Measurements from ENCODE around the gene COQ8B. TPM values are rescaled to one million over a fixed set of nuclear protein-coding genes. Genes with fewer than 3 reads are reported as not detected.
"Not testable (repeated sequence)": the region's sequence is repeated elsewhere in the genome, so short reads cannot be mapped to it uniquely, and the experiment has no call there.

Gene COQ8B
- total RNA-seq, 1 donor: 73.8 TPM

DNA sequence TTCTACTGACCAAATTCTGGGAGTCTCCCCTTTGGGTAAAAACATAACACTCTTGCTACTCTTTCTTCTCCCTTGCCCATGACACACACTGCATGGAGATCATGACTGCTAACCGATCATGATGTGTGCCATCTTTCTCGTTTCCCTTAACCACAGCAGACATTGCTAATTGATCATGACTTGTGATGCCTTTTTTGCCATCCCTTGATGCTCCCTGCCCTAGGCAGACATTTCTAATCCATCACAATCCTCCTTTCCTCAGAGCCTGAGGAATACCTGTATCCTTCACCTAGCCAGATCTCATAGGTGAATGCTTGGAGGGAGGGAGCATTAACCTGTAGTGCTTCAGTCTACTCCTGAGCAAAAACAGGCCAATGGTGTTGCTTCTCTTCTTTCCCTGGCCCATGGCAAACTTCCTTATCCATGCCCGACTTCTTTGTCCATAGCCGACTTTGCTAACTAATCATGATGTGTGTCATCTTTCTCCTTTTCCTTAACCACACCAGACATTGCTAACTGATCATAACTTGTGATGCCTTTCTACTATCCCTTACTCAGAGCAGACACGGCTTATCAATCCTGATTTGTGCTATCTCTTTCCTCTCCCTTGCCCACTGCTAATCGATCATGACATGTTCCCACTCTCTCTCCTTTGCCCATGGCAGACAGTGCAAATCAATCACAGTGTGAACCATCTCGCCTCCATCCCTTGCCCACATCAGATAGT, 44.0 kb downstream of the COQ8B start:
- no peak for DNase-seq (ENCODE audit: low read depth in 2 of 3, low spot score in 2 of 3)

DNA sequence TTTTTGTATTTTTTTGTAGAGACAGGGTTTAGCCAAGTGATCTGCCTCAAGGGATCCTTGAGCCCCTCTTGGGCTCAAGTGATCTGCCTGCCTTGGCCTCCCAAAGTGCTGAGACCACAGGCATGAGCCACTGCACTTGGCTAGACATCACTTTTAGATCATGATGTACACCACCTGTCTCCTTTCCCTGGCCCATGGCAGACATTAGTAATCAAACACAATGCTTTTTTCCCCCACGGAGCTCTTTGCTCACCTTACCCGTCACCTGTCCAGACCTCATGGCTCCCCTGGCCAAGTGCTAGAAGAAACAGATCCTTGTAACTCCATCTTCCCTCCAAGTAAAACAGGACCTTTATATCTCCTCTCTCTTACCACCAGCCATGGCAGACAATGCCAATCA, 44.6 kb downstream of the COQ8B start:
- DNase-seq (ENCODE audit: low read depth in 2 of 3, low spot score in 2 of 3): no peak

DNA sequence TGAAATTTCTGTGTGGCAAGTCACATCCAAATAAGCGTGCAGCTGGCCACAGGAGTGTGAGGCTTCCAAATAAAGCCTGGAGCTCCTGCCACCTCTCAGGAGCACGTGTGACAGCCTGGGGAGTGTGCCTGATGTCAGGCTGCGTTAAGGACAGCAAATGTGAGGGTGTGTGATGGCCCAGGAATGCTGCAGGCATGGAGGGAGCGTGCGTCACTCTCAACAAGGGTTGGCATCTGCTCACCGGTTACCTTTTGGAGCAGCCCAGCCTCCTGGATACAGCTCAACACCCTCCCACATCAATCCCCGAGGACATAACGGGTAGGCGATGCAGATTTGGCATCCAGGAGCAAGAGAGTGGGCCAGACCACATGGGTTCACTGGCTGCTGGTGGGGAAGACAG, 45.3 kb downstream of the COQ8B start:
- no peak for DNase-seq (ENCODE audit: low read depth in 2 of 3, low spot score in 2 of 3)

DNA sequence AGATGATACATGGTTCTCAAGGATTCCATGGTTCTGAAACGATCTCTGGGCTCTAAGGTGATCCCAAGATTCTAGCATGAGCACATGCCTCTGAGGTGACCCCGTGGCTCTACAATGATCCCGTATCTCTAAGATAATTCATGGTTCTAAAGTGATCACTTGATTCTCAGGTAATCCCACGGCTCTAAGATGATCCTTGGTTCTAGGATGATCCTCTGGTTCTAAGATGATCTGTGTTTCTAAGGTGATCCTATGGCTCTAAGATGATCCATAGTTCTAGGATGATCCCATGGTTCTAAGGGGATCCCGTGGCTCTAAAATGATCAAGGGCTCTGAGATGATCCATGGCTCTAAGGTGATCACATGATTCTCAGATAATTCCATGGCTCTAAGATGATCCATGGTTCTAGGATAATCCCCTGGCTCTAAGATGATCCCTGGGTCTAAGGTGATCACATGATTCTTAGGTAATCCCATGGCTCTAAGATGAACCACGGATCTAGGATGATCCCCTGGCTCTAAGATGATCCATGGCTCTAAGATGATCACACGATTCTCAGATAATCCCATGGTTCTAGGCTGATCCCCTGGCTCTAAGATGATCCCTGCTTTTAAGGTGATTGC, 47.6 kb downstream of the COQ8B start:
- DNase-seq (ENCODE audit: low read depth in 2 of 3, low spot score in 2 of 3): no peak

DNA sequence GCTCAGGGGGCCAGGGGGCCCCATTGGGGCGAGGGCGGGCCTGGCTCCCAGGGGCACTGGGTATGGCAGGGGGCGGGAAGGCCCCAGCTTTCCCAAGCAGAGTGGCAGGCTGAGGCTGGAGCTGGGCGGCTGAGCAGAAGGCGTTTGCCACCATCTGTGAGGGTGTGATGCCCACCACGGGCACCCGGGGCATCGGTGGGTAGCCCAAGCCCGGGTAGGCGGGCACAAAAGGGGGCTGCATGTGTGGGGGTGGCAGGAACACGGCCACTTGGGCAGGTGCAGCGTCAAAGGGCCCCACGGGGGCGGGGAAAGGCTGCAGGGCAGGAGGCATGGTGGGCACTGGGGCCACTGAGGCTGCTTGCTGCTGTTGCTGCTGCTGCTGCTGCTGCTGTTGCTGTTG, 49.1 kb downstream of the COQ8B start:
- DNase-seq (ENCODE audit: low read depth in 2 of 3, low spot score in 2 of 3): no peak

DNA sequence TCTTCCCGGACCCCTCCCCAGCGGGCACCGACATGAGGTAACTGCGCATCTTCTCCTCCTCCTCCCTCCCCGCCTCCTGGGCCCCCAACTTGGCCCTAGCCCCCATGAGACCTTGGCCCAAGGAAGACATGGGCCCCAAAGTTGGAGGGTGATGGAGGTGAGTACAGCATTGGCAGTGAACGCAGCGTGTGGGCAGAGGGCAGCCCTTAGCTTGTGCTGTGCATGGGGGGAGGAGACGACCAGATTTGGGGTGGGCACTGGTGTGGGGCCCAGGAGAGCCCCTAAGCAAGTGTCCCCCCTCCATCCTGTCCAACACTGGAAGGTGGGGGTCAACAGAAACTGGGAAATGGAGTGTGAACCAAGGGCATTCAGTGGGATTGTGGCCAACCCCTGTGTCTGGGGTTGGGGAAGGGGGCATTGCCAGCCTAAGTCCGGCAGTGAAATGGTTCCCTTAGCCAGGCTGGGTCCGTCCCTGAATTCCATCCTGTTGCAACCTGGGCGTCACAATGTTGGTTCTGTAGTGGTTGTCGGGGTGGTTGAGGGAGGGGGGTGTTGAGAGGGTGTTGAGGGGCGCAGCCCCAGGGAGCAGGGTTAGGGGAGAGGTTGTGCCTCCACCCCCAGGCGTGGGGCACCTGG, 49.8 kb downstream of the COQ8B start:
- no peak for DNase-seq (ENCODE audit: low read depth in 2 of 3, low spot score in 2 of 3)

DNA sequence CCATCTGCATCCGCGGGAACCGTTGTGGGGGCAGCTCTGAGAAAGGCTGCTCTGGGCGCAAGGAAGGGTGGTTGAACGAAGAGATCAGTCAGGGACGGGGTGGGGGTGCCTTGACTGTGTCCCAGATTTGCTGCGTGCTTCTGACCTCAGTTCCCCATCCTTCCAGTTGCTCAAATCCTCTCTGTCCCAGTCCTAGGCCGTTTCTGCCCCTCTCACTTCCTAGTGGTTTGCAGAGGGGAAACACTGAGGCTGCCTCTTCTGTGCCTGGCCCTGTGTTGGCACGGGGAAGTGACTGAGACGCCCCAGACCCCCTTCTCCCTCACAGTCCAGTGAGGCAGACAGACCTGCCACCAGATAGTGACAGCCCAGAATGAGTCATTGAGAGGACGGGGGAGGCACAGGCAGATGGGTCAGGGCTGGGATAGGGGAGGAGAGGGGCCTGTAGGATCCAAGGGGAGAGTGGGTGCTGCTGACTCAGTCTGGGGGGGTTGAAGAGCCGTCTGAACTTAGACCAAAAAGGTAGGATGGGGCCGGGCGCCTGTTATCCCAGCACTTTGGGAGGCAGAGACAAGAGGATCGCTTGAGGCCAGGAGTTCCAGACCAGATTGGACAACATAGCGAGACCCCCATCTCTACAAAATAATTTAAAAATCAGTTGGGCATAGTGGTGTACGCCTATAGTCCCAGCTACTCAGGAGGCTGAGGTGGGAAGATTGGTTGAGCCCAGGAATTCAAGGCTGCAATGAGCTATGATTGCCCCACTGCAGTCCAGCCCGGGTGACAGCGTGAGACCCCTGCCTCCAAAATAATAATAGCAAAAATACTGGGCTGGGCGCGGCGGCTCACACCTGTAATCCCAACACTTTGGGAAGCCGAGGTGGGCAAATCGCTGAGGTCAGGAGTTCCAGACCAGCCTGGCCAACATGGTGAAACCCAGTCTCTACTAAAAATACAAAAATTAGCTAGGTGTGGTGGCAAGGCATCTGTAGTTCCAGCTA, 52.7 kb downstream of the COQ8B start:
- DNase-seq (ENCODE audit: low read depth in 2 of 3, low spot score in 2 of 3): no peak

DNA sequence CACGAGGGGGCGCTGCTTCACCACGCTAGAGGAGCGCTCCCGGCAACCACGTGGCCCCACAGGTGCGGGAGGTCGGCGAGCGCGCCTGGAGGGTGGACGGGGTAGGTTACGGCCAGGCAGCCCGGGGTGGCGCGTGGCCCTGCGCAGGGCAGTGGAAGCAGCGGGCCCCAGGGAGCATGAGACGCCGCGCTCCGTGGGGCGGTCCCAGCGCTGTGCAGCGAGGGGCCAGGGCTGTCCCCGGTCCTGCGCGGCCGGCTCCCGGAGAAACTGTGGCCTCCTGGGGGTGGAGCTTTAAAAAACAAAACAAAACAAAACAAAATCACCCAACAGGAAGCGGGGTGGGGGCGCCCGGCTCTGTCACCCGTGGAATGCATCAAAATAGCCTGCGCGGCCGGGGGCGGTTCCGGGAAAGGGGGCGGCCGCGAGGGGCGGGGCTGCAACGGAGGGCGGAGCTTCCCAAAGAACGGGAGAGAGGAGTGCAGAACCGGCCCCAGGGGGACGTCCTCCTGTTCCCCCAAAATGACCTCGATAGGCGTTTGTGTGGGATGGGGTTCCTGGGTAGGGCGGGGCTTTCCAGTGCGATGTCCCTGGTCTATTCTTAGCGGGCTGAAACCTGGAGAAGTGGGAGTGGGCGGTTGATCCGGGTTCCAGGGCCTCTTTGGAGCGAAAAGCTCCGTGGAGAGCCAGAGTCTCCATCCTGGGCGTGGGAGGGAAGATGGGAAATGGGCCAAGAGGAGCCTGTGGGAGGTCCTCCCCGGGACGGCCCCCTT, 53.6 kb downstream of the COQ8B start:
- peak; percentile 86 to 92 (median 88) for DNase-seq (ENCODE audit: low read depth in 2 of 3, low spot score in 2 of 3)

DNA sequence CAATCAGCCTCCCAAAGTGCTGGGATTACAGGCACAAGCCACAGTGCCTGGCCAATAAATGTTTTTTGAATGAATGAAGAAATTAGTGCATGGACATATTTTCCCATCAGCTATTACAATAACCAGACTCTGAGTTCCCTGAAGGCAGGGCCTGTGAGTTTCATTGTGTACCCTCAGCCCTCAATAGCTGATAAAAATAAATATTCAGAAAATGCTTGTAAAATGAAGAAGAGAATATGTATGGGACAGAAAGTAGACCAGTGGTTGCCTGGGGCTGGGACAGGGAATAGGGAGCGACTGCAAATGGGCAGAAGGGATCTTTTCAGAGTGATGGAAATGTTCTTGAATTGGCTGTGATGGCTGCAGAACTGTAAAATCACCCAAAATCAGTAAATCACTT, 55.1 kb downstream of the COQ8B start:
- DNase-seq (ENCODE audit: low read depth in 2 of 3, low spot score in 2 of 3): no peak

DNA sequence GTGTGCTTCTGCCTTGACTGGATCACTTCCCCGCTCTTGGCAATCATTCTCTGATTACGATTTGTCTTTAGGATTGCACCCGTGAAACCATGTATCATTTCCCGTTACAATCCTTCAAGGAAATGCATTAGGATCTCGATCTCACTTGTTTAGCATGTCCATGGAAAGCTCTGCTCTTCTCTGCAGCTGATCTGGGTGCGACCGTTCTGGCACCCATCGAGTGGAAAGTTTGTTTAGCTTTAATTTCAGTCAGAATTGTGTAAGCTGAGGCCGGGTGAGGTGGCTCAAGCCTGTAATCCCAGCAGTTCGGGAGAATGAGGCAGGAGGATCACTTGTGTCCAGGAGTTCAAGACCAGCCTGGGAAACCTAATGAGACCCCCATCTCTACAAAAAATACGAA, 57.1 kb downstream of the COQ8B start:
- DNase-seq (ENCODE audit: low read depth in 2 of 3, low spot score in 2 of 3): no peak

DNA sequence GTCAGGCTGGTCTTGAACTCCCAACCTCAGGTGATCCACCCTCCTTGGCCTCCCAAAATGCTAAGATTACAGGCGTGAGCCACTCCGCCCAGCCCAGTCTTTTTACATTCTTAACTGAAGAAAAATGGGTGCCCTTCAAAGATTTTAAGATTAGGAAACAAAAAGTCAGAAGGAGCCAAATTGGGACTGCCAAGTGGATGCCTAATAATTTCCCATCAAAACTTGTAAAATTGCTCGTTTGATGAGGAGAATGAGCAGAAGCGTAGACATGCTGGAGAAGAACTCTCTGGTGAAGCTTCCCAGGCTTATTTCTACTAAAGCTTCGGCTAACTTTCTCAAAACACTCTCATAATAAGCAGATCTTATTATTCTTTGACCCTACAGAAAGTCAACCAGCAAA, 57.6 kb downstream of the COQ8B start:
- no peak for DNase-seq (ENCODE audit: low read depth in 2 of 3, low spot score in 2 of 3)

DNA sequence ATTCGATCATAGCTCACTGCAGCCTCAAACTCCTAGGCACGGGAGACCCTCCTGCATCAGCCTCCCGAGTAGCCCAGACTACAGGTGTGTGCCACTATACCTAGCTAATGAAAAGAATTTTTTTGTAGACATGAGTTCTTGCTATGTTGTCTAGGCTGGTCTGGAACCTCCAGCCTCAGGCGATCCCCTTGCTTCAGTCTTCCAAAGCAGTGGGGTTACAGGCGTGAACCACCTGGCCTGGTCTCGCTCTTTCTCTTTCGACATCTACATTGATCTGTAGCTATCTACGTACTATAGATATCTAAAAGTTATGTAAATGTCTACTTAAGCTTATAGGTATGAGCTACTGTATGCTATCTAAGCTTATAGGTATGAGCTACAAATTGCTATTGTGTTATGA, 58.7 kb downstream of the COQ8B start:
- DNase-seq (ENCODE audit: low read depth in 2 of 3, low spot score in 2 of 3): no peak

DNA sequence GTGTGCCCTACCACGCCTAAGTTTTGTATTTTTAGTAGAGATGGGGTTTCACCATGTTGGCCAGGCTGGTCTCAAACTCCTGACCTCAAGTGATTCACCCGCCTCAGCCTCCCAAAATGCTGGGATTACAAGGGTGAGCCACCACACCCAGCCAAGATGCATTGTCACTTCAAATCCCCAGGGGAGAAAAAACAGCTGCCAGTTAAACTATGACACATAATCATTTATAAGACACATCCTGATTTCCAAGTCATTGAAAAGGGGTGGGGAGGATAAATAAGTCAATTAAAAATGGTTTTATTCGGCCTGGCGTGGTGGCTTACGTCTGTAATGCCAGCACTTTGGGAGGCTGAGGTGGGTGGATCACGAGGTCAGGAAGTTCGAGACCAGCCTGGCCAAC, 61.0 kb downstream of the COQ8B start:
- DNase-seq (ENCODE audit: low read depth in 2 of 3, low spot score in 2 of 3): not testable (repeated sequence)

DNA sequence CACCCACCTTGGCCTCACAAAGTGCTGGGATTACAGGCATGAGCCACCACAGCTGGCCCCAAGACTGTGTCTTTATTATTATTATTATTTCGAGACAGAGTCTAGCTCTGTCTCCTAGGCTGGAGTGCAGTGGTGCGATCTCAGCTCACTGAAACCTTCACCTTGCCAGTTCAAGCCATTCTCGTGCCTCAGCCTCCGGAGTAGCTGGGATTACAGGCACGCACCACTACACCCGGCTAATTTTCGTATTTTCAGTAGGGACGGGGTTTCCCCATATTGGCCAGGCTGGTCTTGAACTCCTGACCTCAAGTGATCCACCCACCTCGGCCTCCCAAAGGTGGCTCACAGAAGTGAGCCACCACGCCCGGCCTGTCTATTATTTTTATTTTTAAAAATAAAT, 64.4 kb downstream of the COQ8B start:
- DNase-seq (ENCODE audit: low read depth in 2 of 3, low spot score in 2 of 3): not testable (repeated sequence)

DNA sequence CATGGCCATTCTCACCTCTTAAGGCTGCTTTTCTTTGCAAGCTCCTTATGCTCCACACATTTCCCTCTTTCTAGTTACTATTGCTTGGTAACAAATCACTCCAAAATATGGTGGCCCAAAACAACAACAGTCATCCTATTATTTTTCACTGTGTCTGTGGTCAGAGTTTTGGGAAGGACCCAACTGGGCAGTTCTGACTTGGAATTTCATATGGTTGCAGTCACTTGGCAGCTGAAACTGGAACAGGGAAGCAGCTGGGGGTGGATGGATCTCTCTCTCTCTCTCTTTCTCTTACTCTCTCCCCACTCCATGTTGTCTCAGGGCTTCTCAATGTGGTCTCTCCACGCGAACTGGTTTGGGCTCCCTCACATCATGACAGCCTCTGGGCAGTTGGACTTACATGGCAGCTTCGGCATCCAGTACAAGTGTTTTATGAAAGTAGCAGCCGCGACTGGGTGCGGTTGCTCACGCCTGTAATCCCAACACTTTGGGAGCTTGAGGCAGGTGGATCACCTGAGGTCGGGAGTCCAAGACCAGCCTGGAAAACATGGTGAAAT, 65.9 kb downstream of the COQ8B start:
- DNase-seq (ENCODE audit: low read depth in 2 of 3, low spot score in 2 of 3): no peak

DNA sequence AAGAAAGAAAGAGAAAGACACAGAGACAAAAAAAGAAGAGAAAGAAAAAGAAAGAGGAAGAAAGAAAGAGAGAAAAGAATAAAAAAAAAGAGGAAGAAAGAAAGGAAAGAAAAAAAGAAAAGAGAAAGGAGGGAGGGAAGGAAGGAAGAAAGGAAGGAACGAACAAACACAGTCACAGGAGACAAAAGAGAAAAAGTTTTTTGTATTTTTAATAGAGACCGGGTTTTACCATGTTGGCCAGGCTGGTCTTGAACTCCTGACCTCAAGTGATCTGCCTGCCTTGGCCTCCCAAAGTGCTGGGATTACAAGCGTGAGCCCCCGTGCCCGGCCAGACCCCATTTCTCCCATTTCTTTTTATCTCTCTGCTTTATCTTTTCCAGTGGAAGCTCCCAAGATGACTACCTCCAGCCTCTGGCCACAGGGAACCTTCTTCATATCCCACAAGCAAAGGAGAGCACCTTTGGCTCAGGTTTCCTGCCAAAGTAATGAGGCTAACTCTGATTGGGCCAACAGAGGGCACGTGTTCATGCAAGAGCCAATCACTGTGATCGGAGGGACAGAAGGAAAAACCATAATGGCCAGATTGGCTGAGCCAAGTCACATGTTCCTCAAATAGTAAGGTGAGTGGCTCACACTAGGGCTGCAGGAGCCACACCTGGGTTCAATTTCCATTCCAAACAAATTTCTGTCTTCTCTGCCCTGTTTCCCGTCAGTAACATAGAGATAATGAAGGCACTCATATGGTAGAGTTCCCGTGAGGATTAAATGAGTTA, 66.6 kb downstream of the COQ8B start:
- not testable (repeated sequence) for DNase-seq (ENCODE audit: low read depth in 2 of 3, low spot score in 2 of 3)

DNA sequence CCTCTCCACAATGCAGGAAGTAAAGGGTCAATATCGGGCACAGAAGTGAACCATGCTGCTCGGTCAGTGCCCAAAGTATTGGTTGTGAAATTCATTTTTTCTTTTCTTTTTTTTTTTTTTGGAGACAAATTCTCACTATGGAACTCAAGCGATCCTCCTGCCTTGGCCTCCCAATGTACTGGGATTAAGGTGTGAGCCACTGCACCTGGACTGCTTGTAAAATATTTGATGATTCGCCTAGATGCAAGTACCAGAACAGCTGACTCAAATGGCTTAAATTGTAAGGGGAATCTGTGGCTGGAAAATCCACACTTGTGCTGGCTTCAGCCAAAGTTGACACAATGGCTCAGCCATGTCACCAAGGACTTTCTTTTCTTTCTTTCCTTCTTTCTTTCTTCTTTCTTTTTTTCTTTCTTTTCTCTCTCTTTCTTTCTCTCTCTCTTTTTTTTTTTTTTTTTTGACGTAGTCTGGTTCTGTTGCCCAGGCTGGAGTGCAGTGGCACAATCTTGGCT, 69.9 kb downstream of the COQ8B start:
- DNase-seq (ENCODE audit: low read depth in 2 of 3, low spot score in 2 of 3): no peak

DNA sequence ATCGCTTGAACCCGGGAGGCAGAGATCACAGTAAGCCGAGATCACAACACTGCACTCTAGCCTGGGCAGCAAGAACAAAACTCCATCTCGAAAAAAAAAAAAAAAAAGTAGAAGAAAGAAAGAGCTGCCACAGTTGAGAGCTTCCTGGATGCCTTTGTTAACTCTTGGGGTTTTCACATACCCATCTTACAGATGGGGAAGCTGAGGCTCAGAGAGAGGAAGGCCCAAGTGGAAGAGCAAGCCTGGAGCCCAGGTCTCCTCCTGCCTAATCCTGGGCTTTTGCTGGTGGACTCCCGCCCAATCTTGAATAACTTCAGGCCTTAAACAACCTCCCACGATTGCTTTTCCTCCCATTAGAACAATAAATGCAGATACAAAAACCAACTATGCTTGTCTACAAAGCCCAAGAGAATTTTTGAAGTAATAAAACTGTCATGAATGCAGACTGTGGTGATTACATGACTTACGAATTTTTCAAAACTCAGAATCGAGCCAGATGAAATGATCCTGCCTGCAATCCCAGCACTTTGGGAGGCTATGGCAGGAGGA, 73.9 kb downstream of the COQ8B start:
- no peak for DNase-seq (ENCODE audit: low read depth in 2 of 3, low spot score in 2 of 3)
